Measurements from ENCODE around the gene SYTL3. TPM values are rescaled to one million over a fixed set of nuclear protein-coding genes. Genes with fewer than 3 reads are reported as not detected.

SYTL3 gene
- total RNA-seq, 2 donors from 2014 or later, result 4.2 to 5.6 TPM

GRCh38 chr6:158607411-158608170 lies 42.3 kb upstream of the SYTL3 start:
- TF ChIP-seq CTCF (IDR thresholded peaks at IDR 0.05), result no peak
- Histone ChIP-seq H3K27me3 (no peaks in the 10 kb centered on the region), H3K9me3 (no peaks in the 10 kb centered on the region), H3K27ac (no peak overlapping the region), H3K36me3 (peaks cover 29% of the 10 kb centered on the region), H3K4me1 (peaks cover 0 to 33% of the 10 kb centered on the region in 2 donors), H3K4me3 (no peak overlapping the region)
- DNase-seq (ENCODE audit: low spot score), result no peak

- no peak for TF ChIP-seq CTCF (IDR thresholded peaks at IDR 0.05)
- H3K27ac ChIP-seq, result peak overlapping the region in 1 of 2 donors; percentile 4
- H3K9me3 ChIP-seq, result no peaks in the 10 kb centered on the region
- H3K27me3 ChIP-seq, result no peaks in the 10 kb centered on the region
- H3K4me3 ChIP-seq, result no peak overlapping the region
- no peak for DNase-seq (ENCODE audit: low spot score)
- peaks cover 29% of the 10 kb centered on the region for H3K36me3 ChIP-seq
- H3K4me1 ChIP-seq, result peaks cover 0 to 33% of the 10 kb centered on the region in 2 donors
Measured at GRCh38 chr6:158608221-158608620, 41.6 kb upstream of the SYTL3 start.

- no peaks in the 10 kb centered on the region for H3K9me3 ChIP-seq
- H3K36me3 ChIP-seq, result peaks cover 29% of the 10 kb centered on the region
- H3K4me1 ChIP-seq, result peaks cover 0 to 33% of the 10 kb centered on the region in 2 donors
- no peaks in the 10 kb centered on the region for H3K27me3 ChIP-seq
- peak; percentile 61 for DNase-seq (ENCODE audit: low spot score)
- no peak overlapping the region for H3K4me3 ChIP-seq
- TF ChIP-seq CTCF (IDR thresholded peaks at IDR 0.05), result no peak
- peak overlapping the region; percentile 54 to 82 for H3K27ac ChIP-seq
Measured at GRCh38 chr6:158609455-158610155, 40.2 kb upstream of the SYTL3 start.

GRCh38 chr6:158610319-158610968 lies 39.4 kb upstream of the SYTL3 start:
- no peaks in the 10 kb centered on the region for H3K9me3 ChIP-seq
- H3K27ac ChIP-seq, result peak overlapping the region; percentile 54 to 82
- peak; percentile 55 for DNase-seq (ENCODE audit: low spot score)
- H3K36me3 ChIP-seq, result peaks cover 29% of the 10 kb centered on the region
- H3K27me3 ChIP-seq, result no peaks in the 10 kb centered on the region
- H3K4me1 ChIP-seq, result peaks cover 0 to 33% of the 10 kb centered on the region in 2 donors
- no peak overlapping the region for H3K4me3 ChIP-seq
- TF ChIP-seq CTCF (IDR thresholded peaks at IDR 0.05), result no peak

- DNase-seq (ENCODE audit: low spot score), result peak; percentile 55
- H3K27ac ChIP-seq, result peak overlapping the region; percentile 54 to 82
- TF ChIP-seq CTCF (IDR thresholded peaks at IDR 0.05), result no peak
- H3K9me3 ChIP-seq, result no peaks in the 10 kb centered on the region
- H3K27me3 ChIP-seq, result no peaks in the 10 kb centered on the region
- H3K4me1 ChIP-seq, result peaks cover 0 to 33% of the 10 kb centered on the region in 2 donors
- peaks cover 29% of the 10 kb centered on the region for H3K36me3 ChIP-seq
- no peak overlapping the region for H3K4me3 ChIP-seq
Measured at GRCh38 chr6:158611039-158611438, 38.8 kb upstream of the SYTL3 start.
